K562 (cell line): ENCODE data around the gene SHISA5. TPM values are rescaled to one million over a fixed set of nuclear protein-coding genes. Genes with fewer than 3 reads are reported as not detected.

Experiments
- CHCHD3 ChIP-seq: fragments of 250-450 bp; sonication (Bioruptor Pico); IDR thresholded peaks from 2 replicates; pipeline ENCODE4 v2.1.2; 2022; ENCODE audit warnings: mild to moderate bottlenecking
- CHD4 ChIP-seq: fragments of 200-600 bp; sonication (generic); IDR thresholded peaks from 3 replicates; pipeline ENCODE4 v1.6.1; 2012; ENCODE audit warnings: low read depth, mild to moderate bottlenecking, mixed read lengths, low read length, inconsistent platforms; ENCODE audit not compliant: insufficient read depth, insufficient replicate concordance, poor library complexity, severe bottlenecking
- CTBP1 ChIP-seq: fragments of 450-650 bp; IDR thresholded peaks from 2 replicates; pipeline ENCODE4 v1.6.1; 2016; ENCODE audit warnings: borderline replicate concordance
- FUS ChIP-seq: fragments of 200-400 bp; formaldehyde crosslinking; optimal IDR thresholded peaks from 2 replicates; pipeline ENCODE3; 2017; ENCODE audit warnings: low read depth, low read length
- GTF2A2 ChIP-seq: IDR thresholded peaks from 2 replicates; pipeline ENCODE4 v1.6.1; 2016; ENCODE audit warnings: mild to moderate bottlenecking, missing genetic modification characterization, missing compliant biosample characterization
- GTF2E2 ChIP-seq: fragments of 200-800 bp; sonication (Bioruptor generic); IDR thresholded peaks from 2 replicates; pipeline ENCODE4 v1.6.1; 2016; ENCODE audit warnings: missing genetic modification characterization, missing compliant biosample characterization
- GTF3C2 ChIP-seq: IDR thresholded peaks from 3 replicates; pipeline ENCODE4 v1.6.1; 2011; ENCODE audit warnings: borderline replicate concordance, mild to moderate bottlenecking, moderate library complexity; ENCODE audit not compliant: insufficient read length; ENCODE audit errors: extremely low read depth
- KLF13 ChIP-seq: fragments of 450-650 bp; IDR thresholded peaks from 2 replicates; pipeline ENCODE4 v1.6.1; 2016; ENCODE audit warnings: missing genetic modification characterization, low read depth, mild to moderate bottlenecking, missing compliant biosample characterization, moderate library complexity, borderline replicate concordance
- MCM7 ChIP-seq, 2 experiments: fragments of 450-650 bp; IDR thresholded peaks; 2 replicates each; pipeline ENCODE4 v1.6.1; 2016 to 2018
- NFE2 ChIP-seq: IDR thresholded peaks from 2 replicates; pipeline ENCODE4 v1.6.1; 2014; ENCODE audit warnings: antibody characterized with exemption, low read depth
- NR1H2 ChIP-seq: sonication (generic); formaldehyde crosslinking; IDR thresholded peaks from 2 replicates; pipeline ENCODE4 v1.4.0; 2020; ENCODE audit warnings: mild to moderate bottlenecking, missing genetic modification reagents
- NRF1 ChIP-seq, 2 experiments: fragments of 450-650 bp; IDR thresholded peaks in 1 of 2; conservative IDR thresholded peaks in 1 of 2; 2 replicates each; pipeline ENCODE4 v1.6.1; 2014; ENCODE audit warnings: mild to moderate bottlenecking in 2 of 2
- SMAD4 ChIP-seq: fragments of 250-450 bp; sonication (Bioruptor Pico); conservative IDR thresholded peaks from 2 replicates; pipeline ENCODE4 v1.8.0; 2021; ENCODE audit warnings: inconsistent platforms, mild to moderate bottlenecking, moderate library complexity
- TAF7 ChIP-seq: fragments of 450-650 bp; IDR thresholded peaks from 2 replicates; pipeline ENCODE4 v1.6.1; 2016; ENCODE audit warnings: missing genetic modification characterization, missing compliant biosample characterization
- XRCC5 ChIP-seq: fragments of 200-400 bp; formaldehyde crosslinking; IDR thresholded peaks from 2 replicates; pipeline ENCODE4 v1.6.1; 2017; ENCODE audit warnings: low read depth, mild to moderate bottlenecking, low read length
- ZFP36 ChIP-seq: fragments of 150-350 bp; IDR thresholded peaks from 2 replicates; pipeline ENCODE4 v1.6.1; 2018; ENCODE audit warnings: low read length, low read depth; ENCODE audit not compliant: partially characterized antibody
- ZNF436 ChIP-seq: fragments of 250-450, 450-650 bp; sonication (Bioruptor Pico); formaldehyde crosslinking; IDR thresholded peaks from 2 replicates; pipeline ENCODE4 v1.7.0; 2020; ENCODE audit warnings: mild to moderate bottlenecking
- ZNF695 ChIP-seq: fragments of 450-650 bp; formaldehyde crosslinking; IDR thresholded peaks from 2 replicates; pipeline ENCODE4 v1.4.0; 2020; ENCODE audit warnings: mild to moderate bottlenecking, moderate library complexity
- ZNF778 ChIP-seq: fragments of 450-650 bp; formaldehyde crosslinking; IDR thresholded peaks from 2 replicates; pipeline ENCODE4 v1.4.0; 2020; ENCODE audit warnings: mild to moderate bottlenecking, moderate library complexity
- polyA plus RNA-seq, 8 experiments: library from polyadenylated mRNA; depleted of rRNA in 4 of 8; stranded (reverse) in 5 of 8; unstranded in 3 of 8; fragments of >200 nt; fragmentation: Nextera tagmentation in 2 of 8; fragmentation: Illumina TruSeq in 1 of 8; extraction: Ambion mirVana in 2 of 8; extraction: Trizol in 1 of 8; gene quantifications; 2 replicates each; pipeline versions ENCODE4 v1.2.1 to v1.2.3, GENCODE V29; 2011 to 2014; ENCODE audit warnings: inconsistent platforms in 1 of 8, missing spikeins in 1 of 8
- total RNA-seq, 7 experiments: library from RNA; depleted of rRNA in 6 of 7; stranded (reverse); fragments of >200 nt in 6 of 7; fragmentation: Illumina TruSeq in 2 of 7; extraction: Trizol in 2 of 7; gene quantifications; 2 replicates each; pipeline versions ENCODE4 v1.2.1 to v1.2.3, GENCODE V29; 2011 to 2021; ENCODE audit warnings: low replicate concordance in 1 of 7
- TF ChIP-seq, protein P1 (sequence below): fragments of 150-350 bp; IDR thresholded peaks from 2 replicates; pipeline ENCODE4 v1.6.1; 2014; ENCODE audit warnings: low read depth, mild to moderate bottlenecking, low read length, borderline replicate concordance
- TF ChIP-seq, protein P2 (sequence below): fragments of 450-650 bp; IDR thresholded peaks from 2 replicates; pipeline ENCODE4 v1.6.1; 2018; ENCODE audit warnings: mild to moderate bottlenecking, low read depth; ENCODE audit not compliant: partially characterized antibody

Gene SHISA5
- total and polyA plus RNA-seq, 9 of the 15 experiments (the other 6 are each of a cell fraction or from before 2014, with no cell fraction given) = 8.4 to 85.8 (median 56.1) TPM

GRCh38 chr3:48465531-48466378 lies 38.2 kb downstream of the SHISA5 start (continued):
- TF ChIP-seq NRF1 (conservative IDR thresholded peaks at IDR 0.05 in 1 of 2, IDR thresholded peaks at IDR 0.05 in 1 of 2) = peak; percentile 22 to 57; a peak in 3 of 4 replicates
- no peak for TF ChIP-seq GTF3C2
- no peak for TF ChIP-seq GTF2A2
- TF ChIP-seq ZNF695 (CRISPR knock-in tag) = no peak
- no peak for TF ChIP-seq TAF7 (tag)
- no peak for TF ChIP-seq ZFP36
- no peak for TF ChIP-seq CHCHD3 (CRISPR knock-in tag)
- TF ChIP-seq ZNF436 = no peak
- TF ChIP-seq, protein P1, sequence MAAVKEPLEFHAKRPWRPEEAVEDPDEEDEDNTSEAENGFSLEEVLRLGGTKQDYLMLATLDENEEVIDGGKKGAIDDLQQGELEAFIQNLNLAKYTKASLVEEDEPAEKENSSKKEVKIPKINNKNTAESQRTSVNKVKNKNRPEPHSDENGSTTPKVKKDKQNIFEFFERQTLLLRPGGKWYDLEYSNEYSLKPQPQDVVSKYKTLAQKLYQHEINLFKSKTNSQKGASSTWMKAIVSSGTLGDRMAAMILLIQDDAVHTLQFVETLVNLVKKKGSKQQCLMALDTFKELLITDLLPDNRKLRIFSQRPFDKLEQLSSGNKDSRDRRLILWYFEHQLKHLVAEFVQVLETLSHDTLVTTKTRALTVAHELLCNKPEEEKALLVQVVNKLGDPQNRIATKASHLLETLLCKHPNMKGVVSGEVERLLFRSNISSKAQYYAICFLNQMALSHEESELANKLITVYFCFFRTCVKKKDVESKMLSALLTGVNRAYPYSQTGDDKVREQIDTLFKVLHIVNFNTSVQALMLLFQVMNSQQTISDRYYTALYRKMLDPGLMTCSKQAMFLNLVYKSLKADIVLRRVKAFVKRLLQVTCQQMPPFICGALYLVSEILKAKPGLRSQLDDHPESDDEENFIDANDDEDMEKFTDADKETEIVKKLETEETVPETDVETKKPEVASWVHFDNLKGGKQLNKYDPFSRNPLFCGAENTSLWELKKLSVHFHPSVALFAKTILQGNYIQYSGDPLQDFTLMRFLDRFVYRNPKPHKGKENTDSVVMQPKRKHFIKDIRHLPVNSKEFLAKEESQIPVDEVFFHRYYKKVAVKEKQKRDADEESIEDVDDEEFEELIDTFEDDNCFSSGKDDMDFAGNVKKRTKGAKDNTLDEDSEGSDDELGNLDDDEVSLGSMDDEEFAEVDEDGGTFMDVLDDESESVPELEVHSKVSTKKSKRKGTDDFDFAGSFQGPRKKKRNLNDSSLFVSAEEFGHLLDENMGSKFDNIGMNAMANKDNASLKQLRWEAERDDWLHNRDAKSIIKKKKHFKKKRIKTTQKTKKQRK = no peak
- TF ChIP-seq MCM7 (IDR thresholded peaks at IDR 0.05) = no peak
- no peak for TF ChIP-seq FUS
- no peak for TF ChIP-seq ZNF778 (CRISPR knock-in tag)
- TF ChIP-seq SMAD4 (CRISPR knock-in tag) = no peak
- TF ChIP-seq NFE2 = peak; percentile 97
- no peak for TF ChIP-seq KLF13 (tag)
- TF ChIP-seq CTBP1 = peak; percentile 82
- no peak for TF ChIP-seq CHD4
- no peak for TF ChIP-seq GTF2E2
- TF ChIP-seq, protein P2, sequence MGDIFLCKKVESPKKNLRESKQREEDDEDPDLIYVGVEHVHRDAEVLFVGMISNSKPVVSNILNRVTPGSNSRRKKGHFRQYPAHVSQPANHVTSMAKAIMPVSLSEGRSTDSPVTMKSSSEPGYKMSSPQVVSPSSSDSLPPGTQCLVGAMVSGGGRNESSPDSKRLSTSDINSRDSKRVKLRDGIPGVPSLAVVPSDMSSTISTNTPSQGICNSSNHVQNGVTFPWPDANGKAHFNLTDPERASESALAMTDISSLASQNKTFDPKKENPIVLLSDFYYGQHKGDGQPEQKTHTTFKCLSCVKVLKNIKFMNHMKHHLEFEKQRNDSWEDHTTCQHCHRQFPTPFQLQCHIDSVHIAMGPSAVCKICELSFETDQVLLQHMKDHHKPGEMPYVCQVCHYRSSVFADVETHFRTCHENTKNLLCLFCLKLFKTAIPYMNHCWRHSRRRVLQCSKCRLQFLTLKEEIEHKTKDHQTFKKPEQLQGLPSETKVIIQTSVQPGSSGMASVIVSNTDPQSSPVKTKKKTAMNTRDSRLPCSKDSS = no peak
- TF ChIP-seq XRCC5 = no peak
- no peak for TF ChIP-seq NR1H2
